RWPE2 (cell line): ENCODE measurements around the gene CPE.

Source experiments
- ATAC-seq: fragments of 200-7000 bp; cut with Tn5 transposase; 3 replicates; pipeline ENCODE4 v1.9.1; 2021; ENCODE audit warnings: low read depth
- DNase-seq: peaks from one replicate; pipeline ENCODE4 v3.0.0-alpha.2; 2020; ENCODE audit warnings: low spot score
- H3K27ac ChIP-seq: fragments of 450-650 bp; 2 replicates; pipeline ENCODE4 v1.5.1; 2017; ENCODE audit warnings: mild to moderate bottlenecking; ENCODE audit not compliant: poor library complexity, severe bottlenecking
- H3K27me3 ChIP-seq: fragments of 250-450 bp; sonication (Bioruptor Pico); 2 replicates; pipeline ENCODE4 v1.5.1; 2021; ENCODE audit warnings: mild to moderate bottlenecking, moderate library complexity; ENCODE audit not compliant: insufficient read depth, poor library complexity, severe bottlenecking
- H3K36me3 ChIP-seq: fragments of 250-450 bp; sonication (Bioruptor Pico); 2 replicates; pipeline ENCODE4 v1.5.1; 2020; ENCODE audit warnings: low read depth, mild to moderate bottlenecking, moderate library complexity
- H3K4me1 ChIP-seq: fragments of 250-450 bp; sonication (Bioruptor Pico); 2 replicates; pipeline ENCODE4 v1.5.1; 2021; ENCODE audit warnings: mild to moderate bottlenecking, moderate library complexity; ENCODE audit not compliant: insufficient read depth, poor library complexity, severe bottlenecking
- H3K4me3 ChIP-seq: fragments of 250-450 bp; sonication (Bioruptor Pico); 2 replicates; pipeline ENCODE4 v1.5.1; 2021; ENCODE audit warnings: mild to moderate bottlenecking, moderate library complexity; ENCODE audit not compliant: severe bottlenecking
- H3K9me3 ChIP-seq: fragments of 250-450 bp; sonication (Bioruptor Pico); 2 replicates; pipeline ENCODE4 v1.5.1; 2021; ENCODE audit warnings: mild to moderate bottlenecking, moderate library complexity; ENCODE audit not compliant: severe bottlenecking
- CTCF ChIP-seq: fragments of 450-650 bp; IDR thresholded peaks from one replicate; pipeline ENCODE4 v1.5.1; 2017; ENCODE audit warnings: mild to moderate bottlenecking, moderate library complexity; ENCODE audit not compliant: poor library complexity, severe bottlenecking

The CPE gene

GRCh38 chr4:165364452-165365080, 14.2 kb upstream of the CPE start:
- no peak for TF ChIP-seq CTCF
- DNase-seq (no peak), ATAC-seq (peak; percentile 56; the same call in 2 of the 3 replicates)
- Histone ChIP-seq H3K27me3 (no peaks in the 10 kb centered on the region), H3K27ac (no peak overlapping the region), H3K4me1 (peaks cover 16% of the 10 kb centered on the region), H3K4me3 (no peak overlapping the region), H3K36me3 (no peaks in the 10 kb centered on the region), H3K9me3 (no peaks in the 10 kb centered on the region)

GRCh38 chr4:165367040-165367439, 11.8 kb upstream of the CPE start:
- H3K4me3 ChIP-seq, result no peak overlapping the region
- DNase-seq, result no peak
- H3K27ac ChIP-seq, result no peak overlapping the region
- no peaks in the 10 kb centered on the region for H3K36me3 ChIP-seq
- ATAC-seq, result no peak
- no peaks in the 10 kb centered on the region for H3K9me3 ChIP-seq
- no peaks in the 10 kb centered on the region for H3K27me3 ChIP-seq
- H3K4me1 ChIP-seq, result peaks cover 11% of the 10 kb centered on the region
- TF ChIP-seq CTCF, result no peak

GRCh38 chr4:165368114-165368513, 10.7 kb upstream of the CPE start:
- peaks cover 11% of the 10 kb centered on the region for H3K4me1 ChIP-seq
- no peak overlapping the region for H3K4me3 ChIP-seq
- DNase-seq (no peak), ATAC-seq (no peak)
- H3K27ac ChIP-seq, result no peak overlapping the region
- TF ChIP-seq CTCF, result no peak
- no peaks in the 10 kb centered on the region for H3K9me3 ChIP-seq
- no peaks in the 10 kb centered on the region for H3K36me3 ChIP-seq
- H3K27me3 ChIP-seq, result no peaks in the 10 kb centered on the region

- H3K9me3 ChIP-seq, result no peaks in the 10 kb centered on the region
- no peak overlapping the region for H3K27ac ChIP-seq
- no peak; the same call in 2 of the 3 replicates for ATAC-seq
- no peak overlapping the region for H3K4me3 ChIP-seq
- H3K36me3 ChIP-seq, result no peaks in the 10 kb centered on the region
- H3K27me3 ChIP-seq, result no peaks in the 10 kb centered on the region
- TF ChIP-seq CTCF, result no peak
- no peak for DNase-seq
- H3K4me1 ChIP-seq, result peaks cover 11% of the 10 kb centered on the region
Measured at GRCh38 chr4:165368567-165368966, 10.2 kb upstream of the CPE start.

- DNase-seq, result no peak
- TF ChIP-seq CTCF, result no peak
- ATAC-seq, result peak; percentile 87
Measured at GRCh38 chr4:165369522-165369921, 9.3 kb upstream of the CPE start.

More at GRCh38 chr4:165369522-165369921, 9.3 kb upstream of the CPE start:
- Histone ChIP-seq H3K27ac (no peak overlapping the region), H3K9me3 (no peaks in the 10 kb centered on the region), H3K36me3 (no peaks in the 10 kb centered on the region), H3K4me3 (no peak overlapping the region), H3K4me1 (peaks cover 11% of the 10 kb centered on the region), H3K27me3 (no peaks in the 10 kb centered on the region)
